NOMO-1 treated with dmso at 0.1 percent for 144 hours (cell line): ENCODE measurements around the gene MAP4K3.

Source experiments
- DNase-seq: peaks from one replicate; lab custom pipeline; 2025; ENCODE audit not compliant: unreplicated experiment; lab: John Stamatoyannopoulos, UW

MAP4K3 gene

GRCh38 chr2:39306626-39307025 lies 130.5 kb downstream of the MAP4K3 start:
- no peak for DNase-seq

- DNase-seq = no peak
Observed at GRCh38 chr2:39304729-39305128, 132.4 kb downstream of the MAP4K3 start.

DNA sequence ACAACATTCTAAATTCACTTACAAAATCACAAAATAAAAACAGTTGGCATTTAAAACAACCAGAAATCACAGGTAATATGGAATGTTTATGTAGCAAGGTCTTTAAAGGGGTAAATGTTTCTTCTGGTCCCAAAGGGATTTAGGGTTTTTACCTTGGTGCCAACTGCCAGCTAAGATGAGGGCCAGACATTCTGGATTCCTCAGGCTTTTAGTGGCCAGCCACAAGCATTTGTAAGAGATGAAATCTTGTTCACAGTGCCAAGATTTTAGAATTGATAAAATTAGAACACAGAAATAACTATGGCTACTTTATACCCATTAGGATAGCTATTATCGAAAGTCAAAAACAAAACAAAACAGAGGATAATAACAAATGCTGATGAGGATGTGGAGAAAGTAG lies 132.9 kb downstream of the MAP4K3 start:
- DNase-seq = no peak

GRCh38 chr2:39301352-39301751 lies 135.7 kb downstream of the MAP4K3 start:
- no peak for DNase-seq

DNA sequence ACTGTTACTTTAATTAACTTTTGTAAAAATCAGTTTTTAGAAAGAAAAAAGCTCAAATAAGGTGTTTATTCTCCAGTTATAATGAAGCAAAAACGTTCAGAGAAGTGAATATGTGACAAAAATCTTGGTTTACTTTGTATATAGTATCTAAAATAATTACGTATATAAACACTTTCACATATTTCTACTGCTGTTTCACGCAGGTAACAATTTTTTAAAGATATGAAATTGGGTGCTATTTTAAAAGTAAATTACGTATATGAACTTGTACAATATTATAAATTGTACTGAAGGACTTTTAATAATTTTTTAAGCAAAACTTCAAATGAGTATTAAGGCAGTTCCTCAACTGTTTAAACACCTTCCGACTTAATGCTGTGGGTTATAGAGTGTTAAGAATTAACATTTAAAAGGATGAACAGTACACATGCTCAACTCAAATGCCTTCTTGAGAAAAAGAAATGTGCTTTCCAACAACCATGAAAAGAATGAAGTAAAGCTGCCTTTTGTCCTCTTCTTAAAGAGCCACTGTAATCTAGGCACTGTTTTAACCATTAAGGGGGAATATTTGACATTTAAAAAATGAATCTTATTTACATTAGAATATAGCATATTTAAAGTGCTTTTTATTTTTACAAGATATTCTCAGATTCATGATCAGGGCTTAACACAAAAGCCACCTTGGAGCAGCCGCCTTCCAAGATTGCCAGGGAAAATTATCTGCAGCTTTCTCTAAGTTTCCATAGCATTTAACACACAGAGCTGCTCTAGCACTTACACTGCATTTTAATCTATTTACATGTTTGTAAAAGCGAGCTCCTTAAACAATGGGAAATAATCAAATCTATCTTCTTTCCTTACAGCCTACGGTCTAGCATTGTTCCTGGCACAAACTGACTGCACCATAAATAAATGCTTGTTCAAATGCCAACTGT lies 136.8 kb downstream of the MAP4K3 start:
- DNase-seq = no peak

- no peak for DNase-seq
Observed at GRCh38 chr2:39290433-39290832, 146.7 kb downstream of the MAP4K3 start.

GRCh38 chr2:39289609-39290008 lies 147.5 kb downstream of the MAP4K3 start:
- DNase-seq = no peak

DNA sequence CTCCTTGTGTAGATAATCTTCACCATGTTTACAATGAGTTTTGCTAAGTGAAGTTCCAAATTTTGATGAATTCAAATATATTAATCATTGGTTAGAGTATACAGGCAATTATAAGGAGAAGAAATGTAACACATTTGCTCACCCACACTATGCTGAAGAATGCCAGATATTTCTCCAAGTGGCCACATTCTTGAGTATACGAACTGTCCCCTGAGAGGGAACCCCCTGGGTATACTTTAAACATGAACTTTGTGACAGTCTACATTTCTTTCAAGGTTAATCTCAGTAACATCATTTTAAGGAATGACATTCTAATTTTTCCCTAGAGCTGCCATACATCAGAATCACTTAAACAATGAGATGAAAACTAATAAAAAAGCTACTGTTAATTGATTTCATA lies 153.5 kb downstream of the MAP4K3 start:
- no peak for DNase-seq

DNA sequence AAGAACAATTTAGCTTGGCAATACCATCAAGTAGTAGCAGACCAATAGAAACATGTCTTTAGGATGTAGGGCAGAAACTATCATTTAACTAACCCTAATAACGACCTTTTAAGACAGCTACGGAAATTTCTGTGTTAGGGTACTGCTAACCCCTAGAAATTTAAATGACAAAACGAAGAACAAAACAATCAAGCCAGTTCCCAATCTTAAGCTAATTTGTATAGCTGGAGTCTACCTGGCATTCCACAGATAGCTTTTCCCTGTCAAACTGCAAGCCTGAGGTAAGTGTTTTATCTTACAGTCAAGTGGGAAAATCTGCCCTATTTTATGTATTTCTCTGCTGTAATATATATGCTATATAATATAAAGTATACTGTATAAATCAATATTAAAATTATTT lies 155.7 kb downstream of the MAP4K3 start:
- no peak for DNase-seq

GRCh38 chr2:39275016-39275415 lies 162.1 kb downstream of the MAP4K3 start:
- DNase-seq = no peak

DNA sequence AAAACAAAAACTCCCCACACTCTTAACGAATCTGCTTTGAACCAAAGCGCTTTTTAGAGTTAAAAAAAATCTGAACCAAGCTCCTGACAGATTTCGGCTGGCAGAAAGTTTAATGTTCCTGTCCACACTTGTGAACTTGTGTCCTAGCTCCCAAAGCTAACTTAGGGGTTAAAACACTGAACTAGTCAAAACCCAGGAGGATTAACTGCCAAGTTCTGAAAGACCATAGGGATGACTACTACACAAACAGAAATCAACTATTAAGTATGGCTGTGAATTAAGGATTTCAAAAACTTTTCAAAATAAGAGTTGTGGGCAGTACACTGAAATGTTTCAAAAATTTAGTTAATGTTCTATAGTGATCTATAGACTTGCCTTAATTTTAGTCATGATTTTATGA lies 167.1 kb downstream of the MAP4K3 start:
- DNase-seq = no peak

- DNase-seq = no peak
Observed at GRCh38 chr2:39266916-39267434, 170.1 kb downstream of the MAP4K3 start.

GRCh38 chr2:39266139-39266805 lies 170.8 kb downstream of the MAP4K3 start:
- no peak for DNase-seq

GRCh38 chr2:39265315-39265714 lies 171.8 kb downstream of the MAP4K3 start:
- DNase-seq = no peak

DNA sequence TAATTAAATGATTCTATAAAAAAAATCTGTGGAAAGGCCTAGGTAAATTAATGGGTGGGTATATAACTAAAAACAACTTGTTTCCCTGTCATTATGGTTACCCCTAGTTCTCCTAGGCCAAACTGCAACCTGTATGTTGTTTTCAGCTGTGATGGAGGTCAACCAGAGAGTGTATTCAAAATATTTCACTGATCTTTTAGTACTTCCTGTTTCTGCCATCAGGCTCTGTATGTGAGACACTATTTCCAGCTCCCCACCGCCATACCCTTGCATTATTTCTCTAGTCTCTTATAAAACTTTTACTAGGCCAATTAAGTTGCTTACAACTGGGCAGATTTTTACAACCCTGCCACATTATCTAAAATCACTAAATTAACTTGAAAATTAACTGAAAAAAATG lies 172.4 kb downstream of the MAP4K3 start:
- DNase-seq = no peak

GRCh38 chr2:39260087-39260486 lies 177.0 kb downstream of the MAP4K3 start:
- DNase-seq = no peak

GRCh38 chr2:39256040-39256439 lies 181.0 kb downstream of the MAP4K3 start:
- no peak for DNase-seq

GRCh38 chr2:39252888-39253518 lies 184.1 kb downstream of the MAP4K3 start:
- no peak for DNase-seq

DNA sequence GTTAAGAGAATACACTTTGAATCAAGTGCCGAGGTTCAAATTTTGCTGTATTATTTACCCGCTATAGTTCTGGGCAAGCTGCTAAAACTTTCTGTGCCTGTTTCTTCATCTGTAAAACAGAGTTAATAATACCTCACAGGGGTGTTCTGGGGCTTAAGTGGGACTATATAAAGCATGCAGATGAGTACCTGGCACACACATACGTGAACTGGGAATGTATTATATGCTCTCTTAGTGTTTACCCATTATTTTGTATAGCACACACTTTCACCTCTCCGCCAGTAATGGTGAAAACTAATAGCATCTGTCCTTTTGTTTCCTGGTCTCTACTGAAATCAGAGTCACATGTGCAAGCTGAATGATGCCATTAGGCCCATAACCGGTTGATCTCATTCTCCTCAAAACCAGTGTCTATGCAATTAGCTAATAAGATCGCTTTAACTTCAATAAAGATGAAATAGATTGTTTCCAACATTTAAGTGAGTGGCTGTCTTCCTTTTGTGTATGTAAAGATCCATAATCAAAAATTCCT lies 189.5 kb downstream of the MAP4K3 start:
- no peak for DNase-seq

DNA sequence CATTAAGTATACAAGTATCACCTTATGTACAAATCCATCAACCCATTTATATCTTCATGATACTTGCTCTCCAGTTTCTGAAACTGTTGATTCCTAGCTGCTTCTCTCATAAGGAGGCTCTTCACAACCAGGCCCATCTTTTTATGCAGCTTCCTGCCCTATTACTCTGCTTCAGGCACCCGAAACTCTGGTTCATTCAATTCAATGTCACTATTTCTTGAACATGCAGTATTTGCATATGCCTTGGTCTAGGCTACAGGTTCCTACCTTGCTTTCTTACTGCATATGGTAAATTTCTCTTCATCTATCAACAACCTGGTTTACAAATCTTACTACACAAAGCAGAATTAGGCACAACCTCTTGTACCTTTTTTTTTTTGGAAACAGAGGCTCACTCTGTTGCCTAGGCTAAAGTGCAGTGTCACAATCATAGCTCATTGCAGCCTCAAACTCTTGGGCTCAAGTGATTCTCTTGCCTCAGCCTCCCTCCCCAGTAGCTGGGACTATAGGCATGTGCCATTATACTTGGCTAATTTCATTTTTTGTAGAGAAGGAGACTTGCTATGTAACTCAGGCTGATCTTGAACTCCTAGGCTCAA lies 190.6 kb downstream of the MAP4K3 start:
- DNase-seq = no peak
